Mesendoderm (in vitro differentiated cells): ENCODE measurements around the gene MARK3.

Experiments used
- DNase-seq: peaks from one replicate; pipeline ENCODE4 v3.0.0; 2013
- H2AK5ac ChIP-seq: 2 replicates; pipeline ENCODE4 v1.6.1; 2013; ENCODE audit warnings: low read length, inconsistent platforms
- H2BK120ac ChIP-seq: 2 replicates; pipeline ENCODE4 v1.6.1; 2013; ENCODE audit warnings: low read depth, mild to moderate bottlenecking, low read length, moderate library complexity, mixed read lengths
- H2BK15ac ChIP-seq: replicated peaks from 2 replicates; pipeline ENCODE4 v1.6.1; 2013; ENCODE audit warnings: low read depth, mild to moderate bottlenecking, moderate library complexity
- H2BK5ac ChIP-seq: 2 replicates; pipeline ENCODE4 v1.6.1; 2013; ENCODE audit warnings: low read length, inconsistent platforms
- H3K18ac ChIP-seq: 2 replicates; pipeline ENCODE4 v1.6.1; 2013; ENCODE audit warnings: mild to moderate bottlenecking, low read length, mixed read lengths
- H3K23ac ChIP-seq: one replicate; pipeline ENCODE4 v1.6.1; 2013; ENCODE audit warnings: low read length
- H3K27ac ChIP-seq: 2 replicates; pipeline ENCODE4 v1.5.1; 2013; ENCODE audit warnings: low read depth, mild to moderate bottlenecking, inconsistent platforms, low read length, moderate library complexity
- H3K27me3 ChIP-seq: 2 replicates; pipeline ENCODE4 v1.6.1; 2013; ENCODE audit warnings: low read length, control low read depth, mild to moderate bottlenecking, inconsistent platforms; ENCODE audit not compliant: insufficient read depth, poor library complexity
- H3K36me3 ChIP-seq: 2 replicates; pipeline ENCODE4 v1.6.1; 2013; ENCODE audit warnings: low read length, inconsistent platforms; ENCODE audit not compliant: control insufficient read depth, insufficient read depth
- H3K4ac ChIP-seq: one replicate; pipeline ENCODE4 v1.6.1; 2013; ENCODE audit warnings: low read depth, mild to moderate bottlenecking, low read length, moderate library complexity
- H3K4me1 ChIP-seq: 2 replicates; pipeline ENCODE4 v1.6.1; 2013; ENCODE audit warnings: low read depth, low read length, inconsistent platforms; ENCODE audit not compliant: control insufficient read depth
- H3K4me2 ChIP-seq: 2 replicates; pipeline ENCODE4 v1.6.1; 2013; ENCODE audit warnings: low read length
- H3K4me3 ChIP-seq: 2 replicates; pipeline ENCODE4 v1.5.1; 2013; ENCODE audit warnings: mild to moderate bottlenecking, low read length
- H3K56ac ChIP-seq: one replicate; pipeline ENCODE4 v1.6.1; 2013; ENCODE audit warnings: low read length
- H3K79me1 ChIP-seq: 2 replicates; pipeline ENCODE4 v1.6.1; 2013; ENCODE audit warnings: low read length, inconsistent platforms
- H3K79me2 ChIP-seq: 2 replicates; pipeline ENCODE4 v1.6.1; 2013; ENCODE audit warnings: mild to moderate bottlenecking, low read length; ENCODE audit not compliant: control insufficient read depth, insufficient read depth
- H3K9ac ChIP-seq: 2 replicates; pipeline ENCODE4 v1.6.1; 2013; ENCODE audit warnings: low read length, inconsistent platforms
- H4K5ac ChIP-seq: one replicate; pipeline ENCODE4 v1.6.1; 2013; ENCODE audit warnings: low read length
- H4K8ac ChIP-seq: one replicate; pipeline ENCODE4 v1.6.1; 2013; ENCODE audit warnings: low read depth, mild to moderate bottlenecking, control low read depth, low read length, moderate library complexity
- WGBS: extraction: QIAGEN DNeasy Blood & Tissue Kit; methylation state at CpG from one replicate; pipeline ENCODE4 v1.1.7; 2013; ENCODE audit warnings: low lambda C conversion rate, missing lambda C conversion rate; ENCODE audit not compliant: insufficient coverage; ENCODE audit errors: extremely low coverage; 5-methylcytosine and 5-hydroxymethylcytosine counted together

Gene MARK3

GRCh38 chr14:103531421-103532215 lies 146.4 kb downstream of the MARK3 start:
- H2BK5ac ChIP-seq = no peak overlapping the region
- no peak overlapping the region for H3K4ac ChIP-seq
- H3K27ac ChIP-seq = no peak overlapping the region
- H3K4me2 ChIP-seq = no peak overlapping the region
- no peak overlapping the region for H2BK120ac ChIP-seq
- no peak overlapping the region for H4K5ac ChIP-seq
- WGBS = no CpG with 5 or more reads among the region's 15 CpGs
- H3K79me1 ChIP-seq = peaks cover 17% of the 10 kb centered on the region
- no peak overlapping the region for H2AK5ac ChIP-seq
- DNase-seq = no peak
- no peak overlapping the region for H3K9ac ChIP-seq
- no peak overlapping the region for H3K4me3 ChIP-seq
- H2BK15ac ChIP-seq = no peak overlapping the region
- no peak overlapping the region for H3K56ac ChIP-seq
- no peak overlapping the region for H4K8ac ChIP-seq
- no peaks in the 10 kb centered on the region for H3K36me3 ChIP-seq
- no peaks in the 10 kb centered on the region for H3K27me3 ChIP-seq
- H3K79me2 ChIP-seq = peaks cover 12% of the 10 kb centered on the region
- H3K18ac ChIP-seq = no peak overlapping the region
- H3K4me1 ChIP-seq = peaks cover 5% of the 10 kb centered on the region
- no peak overlapping the region for H3K23ac ChIP-seq

- no peak overlapping the region for H4K8ac ChIP-seq
- no peak overlapping the region for H4K5ac ChIP-seq
- no peak overlapping the region for H2BK15ac ChIP-seq
- no peak overlapping the region for H3K4ac ChIP-seq
- H3K27me3 ChIP-seq = no peaks in the 10 kb centered on the region
- no peak overlapping the region for H2BK5ac ChIP-seq
- peaks cover 12% of the 10 kb centered on the region for H3K79me2 ChIP-seq
- no peak overlapping the region for H3K56ac ChIP-seq
- no CpG with 5 or more reads among the region's 32 CpGs for WGBS
- H3K36me3 ChIP-seq = no peaks in the 10 kb centered on the region
- peaks cover 17% of the 10 kb centered on the region for H3K79me1 ChIP-seq
- no peak overlapping the region for H2BK120ac ChIP-seq
- no peak overlapping the region for H3K4me3 ChIP-seq
- peaks cover 5% of the 10 kb centered on the region for H3K4me1 ChIP-seq
- no peak overlapping the region for H3K4me2 ChIP-seq
- H3K27ac ChIP-seq = no peak overlapping the region
- no peak overlapping the region for H2AK5ac ChIP-seq
- H3K18ac ChIP-seq = no peak overlapping the region
- H3K9ac ChIP-seq = no peak overlapping the region
- DNase-seq = no peak
- H3K23ac ChIP-seq = no peak overlapping the region
Measured at GRCh38 chr14:103532216-103533136, 147.3 kb downstream of the MARK3 start.

- peaks cover 12% of the 10 kb centered on the region for H3K79me2 ChIP-seq
- no peak for DNase-seq
- H3K18ac ChIP-seq = no peak overlapping the region
- no peaks in the 10 kb centered on the region for H3K27me3 ChIP-seq
- peaks cover 17% of the 10 kb centered on the region for H3K79me1 ChIP-seq
- H3K4me2 ChIP-seq = no peak overlapping the region
- H3K4me3 ChIP-seq = no peak overlapping the region
- H3K27ac ChIP-seq = no peak overlapping the region
- no peak overlapping the region for H2AK5ac ChIP-seq
- no peak overlapping the region for H4K5ac ChIP-seq
- no peak overlapping the region for H2BK5ac ChIP-seq
- no peak overlapping the region for H4K8ac ChIP-seq
- H3K4ac ChIP-seq = no peak overlapping the region
- H3K9ac ChIP-seq = no peak overlapping the region
- H3K4me1 ChIP-seq = peaks cover 5% of the 10 kb centered on the region
- WGBS = no CpG with 5 or more reads among the region's 23 CpGs
- H3K36me3 ChIP-seq = no peaks in the 10 kb centered on the region
- no peak overlapping the region for H3K56ac ChIP-seq
- H3K23ac ChIP-seq = no peak overlapping the region
- no peak overlapping the region for H2BK15ac ChIP-seq
- no peak overlapping the region for H2BK120ac ChIP-seq
Measured at GRCh38 chr14:103533137-103533998, 148.2 kb downstream of the MARK3 start.

- H2BK15ac ChIP-seq = no peak overlapping the region
- peaks cover 12% of the 10 kb centered on the region for H3K79me2 ChIP-seq
- WGBS = no CpG with 5 or more reads among the region's 25 CpGs
- no peak overlapping the region for H3K23ac ChIP-seq
- no peak overlapping the region for H3K4me3 ChIP-seq
- H3K4ac ChIP-seq = no peak overlapping the region
- no peak overlapping the region for H3K56ac ChIP-seq
- H4K5ac ChIP-seq = no peak overlapping the region
- H3K4me2 ChIP-seq = no peak overlapping the region
- H3K18ac ChIP-seq = no peak overlapping the region
- no peak for DNase-seq
- no peaks in the 10 kb centered on the region for H3K27me3 ChIP-seq
- H3K79me1 ChIP-seq = peaks cover 17% of the 10 kb centered on the region
- H4K8ac ChIP-seq = no peak overlapping the region
- H3K36me3 ChIP-seq = no peaks in the 10 kb centered on the region
- H3K27ac ChIP-seq = no peak overlapping the region
- H3K9ac ChIP-seq = no peak overlapping the region
- no peak overlapping the region for H2BK120ac ChIP-seq
- H3K4me1 ChIP-seq = peaks cover 5% of the 10 kb centered on the region
- H2BK5ac ChIP-seq = no peak overlapping the region
- H2AK5ac ChIP-seq = no peak overlapping the region
Measured at GRCh38 chr14:103533999-103534575, 148.9 kb downstream of the MARK3 start.

GRCh38 chr14:103534576-103535061 lies 149.4 kb downstream of the MARK3 start:
- H3K79me1 ChIP-seq = peaks cover 13% of the 10 kb centered on the region
- no peak overlapping the region for H3K23ac ChIP-seq
- WGBS = no CpG with 5 or more reads among the region's 22 CpGs
- no peak overlapping the region for H4K8ac ChIP-seq
- no peak overlapping the region for H2BK120ac ChIP-seq
- H3K27ac ChIP-seq = no peak overlapping the region
- H3K36me3 ChIP-seq = no peaks in the 10 kb centered on the region
- no peak overlapping the region for H4K5ac ChIP-seq
- H3K4me3 ChIP-seq = no peak overlapping the region
- no peaks in the 10 kb centered on the region for H3K27me3 ChIP-seq
- no peak overlapping the region for H3K4me2 ChIP-seq
- H3K56ac ChIP-seq = no peak overlapping the region
- H3K9ac ChIP-seq = no peak overlapping the region
- no peak overlapping the region for H2BK15ac ChIP-seq
- no peak overlapping the region for H3K4ac ChIP-seq
- H3K79me2 ChIP-seq = peaks cover 8% of the 10 kb centered on the region
- H2AK5ac ChIP-seq = no peak overlapping the region
- no peak overlapping the region for H3K18ac ChIP-seq
- H2BK5ac ChIP-seq = no peak overlapping the region
- DNase-seq = no peak
- H3K4me1 ChIP-seq = peaks cover 4% of the 10 kb centered on the region
